Measurements from ENCODE around the gene TGIF2. TPM values are rescaled to one million over a fixed set of nuclear protein-coding genes. Genes with fewer than 3 reads are reported as not detected.
"Not testable (repeated sequence)": the region's sequence is repeated elsewhere in the genome, so short reads cannot be mapped to it uniquely, and the experiment has no call there.

TGIF2 gene
- total RNA-seq, 1 experiment from 2014 or later = 32.6 TPM

DNA sequence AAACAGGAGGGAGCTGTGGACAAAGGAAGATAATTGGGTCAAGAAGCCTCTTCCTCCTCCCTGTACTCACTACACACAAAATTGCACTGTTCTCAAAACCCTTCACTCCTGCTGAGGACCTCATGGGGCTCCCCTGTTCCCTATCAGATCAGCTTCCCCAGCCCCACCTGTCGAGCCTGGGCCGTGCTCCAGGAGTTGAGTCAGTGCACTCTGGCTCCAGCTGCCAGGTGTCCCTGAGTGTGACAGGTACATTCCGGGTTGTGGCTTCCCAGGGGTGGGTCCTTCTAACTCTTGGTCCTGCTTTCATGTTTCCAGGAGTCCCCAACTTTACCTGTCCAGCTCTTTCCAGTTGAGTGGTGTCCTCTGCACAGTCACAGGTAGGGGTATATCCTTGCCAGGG, 40.6 kb downstream of the TGIF2 start:
- no peak for DNase-seq (ENCODE audit: low spot score)

DNA sequence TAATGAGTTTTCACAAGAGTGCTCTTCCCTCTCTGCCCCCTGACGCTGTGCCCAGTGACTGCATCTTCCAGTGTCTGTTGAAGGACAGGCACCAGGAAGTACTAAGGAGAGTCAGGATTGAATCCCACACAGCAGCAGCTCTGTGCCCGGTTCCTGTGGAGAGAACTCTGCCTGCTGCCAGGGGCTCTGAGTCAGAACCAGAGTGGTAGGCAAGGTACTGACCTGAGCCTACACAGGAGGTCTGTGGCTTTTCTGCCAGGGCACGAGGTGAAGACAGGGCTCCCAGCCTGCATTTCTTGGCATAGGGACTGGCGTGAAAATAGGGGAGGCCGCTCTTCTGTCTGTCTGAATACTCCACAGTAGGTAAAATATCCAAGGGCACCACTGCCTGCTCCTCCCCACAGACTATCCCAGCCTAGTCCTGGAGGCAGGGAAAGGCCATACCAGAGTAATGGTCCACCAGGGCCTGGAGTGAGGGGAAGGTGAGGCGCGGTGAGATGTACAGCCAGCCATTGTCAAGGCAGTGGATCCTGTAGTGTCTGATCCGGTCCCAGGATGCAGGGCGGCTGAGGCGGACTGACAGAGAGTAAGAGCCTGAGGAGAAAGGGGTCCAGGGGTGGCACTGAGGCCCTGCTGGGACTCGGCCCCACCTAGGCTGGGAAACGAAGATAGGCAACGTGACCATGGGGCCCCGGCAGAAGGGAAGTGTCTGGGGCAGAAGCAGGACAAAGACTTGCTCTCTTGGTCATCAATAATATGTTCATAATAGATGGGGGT, 41.6 kb downstream of the TGIF2 start:
- DNase-seq (ENCODE audit: low spot score) = peak; percentile 32

DNA sequence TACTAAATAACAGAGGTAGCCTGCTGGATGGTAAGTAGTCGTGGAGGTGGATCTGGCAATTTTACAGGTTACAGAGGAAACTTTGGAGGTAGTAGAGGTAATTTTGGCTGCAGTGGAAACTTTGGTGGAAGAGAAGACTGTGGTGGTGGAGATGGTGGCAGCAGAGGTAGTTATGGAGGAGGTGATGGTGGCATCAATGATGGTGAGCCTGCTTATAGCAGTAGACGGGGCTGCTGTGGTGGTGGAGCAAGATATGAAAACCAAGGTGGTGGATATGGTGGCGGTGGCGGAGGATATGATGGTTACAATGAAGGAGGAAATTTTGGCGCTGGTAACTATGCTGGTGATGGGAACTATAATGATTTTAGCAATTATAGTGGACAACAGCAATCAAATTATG, 47.5 kb downstream of the TGIF2 start:
- DNase-seq (ENCODE audit: low spot score) = no peak

DNA sequence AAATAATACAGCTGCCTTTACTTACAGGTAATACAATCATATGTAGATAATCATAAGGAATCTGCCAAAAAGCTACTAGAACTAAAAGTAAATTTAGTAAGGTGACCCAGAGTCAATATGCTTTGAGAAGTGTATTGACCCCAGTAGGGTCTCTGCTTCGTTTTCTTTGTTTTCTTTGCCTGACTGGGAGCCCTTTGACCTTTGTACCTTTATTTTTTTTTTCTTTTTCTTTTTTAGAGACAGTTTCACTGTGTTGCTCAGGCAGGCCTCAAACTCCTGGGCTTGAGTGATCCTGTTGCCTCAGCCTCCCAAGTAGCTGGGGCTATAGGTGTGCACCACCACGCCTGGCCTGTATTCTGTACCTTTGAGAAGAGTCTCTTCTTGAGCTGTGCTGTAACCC, 50.0 kb downstream of the TGIF2 start:
- DNase-seq (ENCODE audit: low spot score) = no peak

DNA sequence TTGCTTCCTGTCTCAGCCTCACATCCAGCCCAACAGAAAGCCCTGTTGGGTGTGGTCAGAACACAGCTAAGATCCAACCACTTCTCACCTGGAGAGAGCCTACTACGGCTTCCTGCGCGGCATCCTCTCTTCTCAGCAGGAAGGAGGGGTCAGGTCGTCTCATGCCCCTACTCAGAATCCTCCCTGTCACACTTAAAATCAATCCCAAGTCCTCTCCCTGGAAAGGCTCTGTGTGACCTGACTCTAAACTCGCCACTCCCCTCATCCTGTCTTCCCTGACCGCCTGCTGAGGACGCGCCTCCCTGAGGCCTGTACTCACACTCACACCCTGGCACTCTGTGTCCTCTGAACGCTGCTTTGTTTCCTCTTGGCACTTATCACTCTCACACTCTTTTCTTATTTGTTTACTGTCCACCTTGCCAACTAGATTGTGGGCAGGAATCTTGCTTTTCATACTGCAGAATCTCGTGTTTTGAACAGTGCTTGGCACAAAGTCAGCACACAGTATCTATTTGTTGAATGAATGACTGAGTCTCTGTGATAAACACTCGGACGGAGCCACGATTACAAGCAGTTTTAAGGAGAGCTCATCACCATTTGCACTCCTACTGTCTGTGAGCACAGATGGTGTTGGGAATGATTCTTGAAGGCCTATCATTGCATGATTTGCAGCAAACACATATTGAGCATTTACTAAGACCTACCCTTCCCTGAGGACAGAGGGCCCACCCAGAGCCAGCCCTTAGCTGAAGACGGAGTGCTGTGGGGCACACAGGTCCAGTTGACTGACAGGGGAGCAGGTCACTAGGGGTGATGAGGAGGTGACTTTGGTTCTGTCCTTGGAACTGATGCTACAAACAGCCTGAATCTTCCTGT, 50.9 kb downstream of the TGIF2 start:
- no peak for DNase-seq (ENCODE audit: low spot score)

DNA sequence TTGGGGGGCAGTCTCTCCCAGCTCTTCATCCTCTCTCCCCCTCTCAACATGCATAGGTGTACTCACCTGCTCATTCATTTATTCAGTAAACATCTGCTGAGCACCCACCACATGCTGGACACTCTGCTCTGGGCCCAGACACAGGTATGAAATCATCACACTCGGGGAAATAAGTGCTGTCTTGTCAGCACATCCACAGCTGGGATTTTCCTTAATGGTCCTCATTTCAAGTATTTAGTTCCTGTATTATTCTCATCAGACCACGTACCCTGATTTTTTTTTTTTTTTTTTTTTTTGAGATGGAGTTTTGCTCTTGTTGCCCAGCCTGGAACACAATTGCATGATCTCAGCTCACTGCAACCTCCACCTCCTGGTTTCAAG, 51.5 kb downstream of the TGIF2 start:
- DNase-seq (ENCODE audit: low spot score) = no peak

DNA sequence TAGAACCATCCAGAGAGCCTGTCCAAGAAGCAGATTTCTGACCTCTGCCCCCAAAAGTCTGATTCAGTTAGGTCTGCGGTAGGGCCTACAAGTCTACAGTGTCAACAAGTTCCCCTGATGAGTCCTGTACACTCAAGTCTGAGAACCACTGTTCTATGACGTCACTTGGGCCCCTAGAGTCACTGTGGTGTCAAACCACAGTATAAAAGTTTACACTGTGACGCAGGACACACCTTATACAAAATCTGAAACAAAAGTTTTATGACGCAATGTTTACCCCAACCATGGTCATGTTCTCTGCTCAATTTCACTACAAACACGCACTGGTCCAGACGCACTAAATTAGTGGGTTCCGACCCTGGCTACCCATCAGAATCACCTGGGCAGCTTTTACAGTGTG, 54.7 kb downstream of the TGIF2 start:
- no peak for DNase-seq (ENCODE audit: low spot score)

DNA sequence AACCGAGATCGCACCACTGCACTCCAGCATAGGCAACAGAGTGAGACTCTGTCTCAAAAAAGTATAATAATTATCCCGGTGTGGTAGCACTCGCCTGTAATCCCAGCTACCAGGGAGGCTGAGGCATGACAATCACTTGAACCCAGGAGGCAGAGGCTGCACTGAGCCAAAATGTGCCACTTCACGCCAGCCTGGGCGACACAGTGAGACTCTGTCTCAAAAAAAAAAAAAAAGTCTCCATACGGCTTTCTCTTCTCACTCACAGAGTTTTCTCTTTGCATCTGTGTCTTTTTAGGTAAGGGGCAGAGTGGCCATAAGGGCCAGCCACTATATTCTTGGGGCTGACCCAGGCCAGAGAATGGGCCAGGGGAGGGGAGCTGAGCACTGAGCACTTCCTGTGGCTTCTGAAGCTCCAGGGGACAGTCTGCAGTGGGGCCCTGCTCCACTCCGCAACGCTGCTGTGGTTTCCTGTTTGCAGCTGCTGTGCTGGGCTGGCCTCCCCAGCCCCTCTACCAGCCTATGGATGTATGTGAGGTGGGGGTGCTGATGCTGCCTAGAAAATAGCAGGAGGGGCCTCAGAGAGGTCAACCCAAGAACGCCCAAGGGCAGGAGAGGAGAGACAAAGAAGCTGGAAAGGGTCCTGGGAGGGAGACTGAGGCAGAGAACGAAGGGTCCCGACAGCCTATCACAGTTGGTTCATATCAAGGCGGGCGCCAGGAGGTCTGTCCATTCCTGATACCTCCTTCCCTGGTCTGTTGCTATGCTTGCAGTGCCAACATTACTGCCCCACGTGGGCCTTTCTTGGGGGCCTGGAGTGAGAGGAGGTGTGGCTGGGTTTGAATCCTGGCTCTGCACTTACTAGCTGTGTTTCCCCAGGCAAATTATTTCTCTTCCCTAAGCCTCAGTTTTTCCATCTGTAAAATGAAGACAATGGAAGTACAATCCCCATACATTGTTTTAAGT, 56.6 kb downstream of the TGIF2 start:
- DNase-seq (ENCODE audit: low spot score) = no peak

DNA sequence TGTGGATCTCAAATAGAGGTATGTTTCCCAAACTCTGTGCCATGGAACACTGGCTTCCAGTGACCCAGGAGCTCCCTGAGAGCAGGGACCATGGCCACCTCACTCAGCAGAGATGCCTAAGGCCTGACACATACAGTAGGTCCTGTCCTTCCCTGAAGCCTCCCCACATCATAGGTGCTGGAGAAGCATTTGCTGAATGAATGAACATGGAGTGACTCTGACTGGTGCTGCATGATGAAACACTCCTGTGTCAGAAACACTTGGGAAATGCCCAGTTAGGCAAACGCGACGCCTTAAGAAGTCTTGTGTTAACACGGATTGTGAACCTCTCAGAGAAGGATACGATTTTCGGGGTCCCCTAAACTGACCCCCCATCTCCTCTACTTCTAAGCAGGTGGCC, 58.2 kb downstream of the TGIF2 start:
- no peak for DNase-seq (ENCODE audit: low spot score)

DNA sequence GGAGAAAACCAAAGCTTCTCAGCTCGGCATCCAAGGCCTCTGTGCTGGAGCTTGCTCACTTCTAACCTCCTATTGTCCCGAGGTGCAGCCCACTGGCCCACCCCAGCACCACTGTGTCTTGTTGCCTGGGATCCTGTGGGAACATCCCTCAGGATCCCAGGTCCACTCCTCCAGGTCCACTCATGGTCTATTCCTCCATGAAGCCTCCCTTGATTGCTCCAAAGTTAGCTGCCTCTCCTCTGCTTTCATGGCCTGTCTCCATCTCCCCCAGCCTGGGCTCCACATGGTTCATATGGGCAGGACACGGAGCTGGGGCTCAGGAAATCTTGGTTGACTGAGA, 58.7 kb downstream of the TGIF2 start:
- DNase-seq (ENCODE audit: low spot score) = no peak

DNA sequence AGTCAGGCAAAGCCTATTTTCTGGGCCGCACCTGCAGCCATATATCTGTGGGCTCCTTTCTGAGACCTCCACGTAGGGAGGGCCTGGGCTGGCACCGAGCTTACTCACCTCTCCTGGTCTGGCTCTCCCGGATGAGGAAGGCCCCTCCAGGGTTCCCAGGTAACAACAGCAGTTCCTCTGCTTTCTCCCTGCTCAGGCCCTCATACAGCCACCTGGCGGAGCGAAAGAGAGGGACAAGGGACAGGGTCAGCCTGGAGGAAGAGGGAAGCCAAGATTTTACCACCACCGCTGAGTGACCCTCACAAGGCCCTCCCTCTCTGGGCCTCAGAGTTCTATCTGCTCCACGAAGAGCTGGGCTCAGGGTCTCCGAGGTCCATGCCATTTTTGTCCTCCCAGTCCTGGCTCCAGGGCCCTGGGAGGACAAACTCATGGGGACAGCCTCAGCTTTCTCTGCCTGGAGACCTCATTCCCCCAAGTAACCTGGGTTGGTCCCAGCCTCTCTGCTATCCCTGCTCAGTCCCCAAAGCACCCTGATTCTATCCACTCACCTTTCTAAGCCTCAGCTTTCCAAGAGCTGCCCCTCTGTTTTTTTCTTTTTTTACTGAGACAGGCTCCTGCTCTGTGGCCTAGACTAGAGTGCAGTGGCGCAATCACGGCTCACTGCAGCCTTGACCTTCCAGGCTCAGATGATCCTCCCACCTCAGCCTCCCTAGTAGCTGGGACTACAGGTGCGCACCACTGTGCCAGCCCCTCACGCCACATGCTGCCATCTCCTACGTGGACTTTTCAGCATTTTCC, 59.3 kb downstream of the TGIF2 start:
- no peak for DNase-seq (ENCODE audit: low spot score)

DNA sequence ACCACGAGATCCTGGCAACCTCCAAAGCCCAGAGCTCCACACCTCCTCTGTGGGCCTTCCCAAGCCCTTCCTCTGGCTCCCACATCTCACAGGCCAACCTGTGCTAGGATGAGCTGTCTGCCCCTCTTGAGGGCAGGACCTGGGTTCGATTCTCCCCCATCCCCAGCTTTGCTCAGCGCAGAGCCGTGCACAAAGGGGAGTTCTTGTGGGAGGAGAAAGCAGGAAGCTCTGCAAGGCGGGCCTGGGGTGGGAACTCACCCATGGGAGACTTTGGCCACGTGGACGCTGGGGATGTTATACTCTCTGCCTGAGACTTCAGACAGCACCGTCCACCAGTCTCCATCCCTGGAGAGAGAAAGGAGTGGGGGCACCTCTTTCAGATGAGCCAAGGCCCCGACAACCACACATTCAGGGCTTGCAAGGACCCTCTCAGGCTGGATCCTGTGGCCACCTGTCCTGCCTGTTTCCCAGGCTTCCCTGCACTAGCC, 59.9 kb downstream of the TGIF2 start:
- no peak for DNase-seq (ENCODE audit: low spot score)

DNA sequence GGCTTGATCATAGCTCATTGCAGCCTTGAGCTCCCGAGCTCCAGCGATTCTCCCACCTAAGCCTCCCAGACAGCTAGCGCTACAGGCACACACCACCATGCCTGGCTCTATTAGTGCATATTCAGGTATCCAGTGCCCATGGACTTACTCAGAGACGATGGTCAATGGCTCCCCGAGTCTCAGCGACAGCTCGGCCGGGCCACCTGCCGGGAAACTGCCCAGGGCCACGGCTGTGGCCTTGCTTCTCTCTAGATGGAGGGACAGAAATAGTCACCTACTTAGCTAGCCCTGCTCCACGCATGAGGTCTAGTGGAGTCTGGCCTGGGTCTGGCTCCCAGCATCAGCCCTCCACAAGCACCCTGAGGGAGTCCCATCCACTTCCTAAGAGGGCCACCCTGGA, 60.9 kb downstream of the TGIF2 start:
- DNase-seq (ENCODE audit: low spot score) = no peak

DNA sequence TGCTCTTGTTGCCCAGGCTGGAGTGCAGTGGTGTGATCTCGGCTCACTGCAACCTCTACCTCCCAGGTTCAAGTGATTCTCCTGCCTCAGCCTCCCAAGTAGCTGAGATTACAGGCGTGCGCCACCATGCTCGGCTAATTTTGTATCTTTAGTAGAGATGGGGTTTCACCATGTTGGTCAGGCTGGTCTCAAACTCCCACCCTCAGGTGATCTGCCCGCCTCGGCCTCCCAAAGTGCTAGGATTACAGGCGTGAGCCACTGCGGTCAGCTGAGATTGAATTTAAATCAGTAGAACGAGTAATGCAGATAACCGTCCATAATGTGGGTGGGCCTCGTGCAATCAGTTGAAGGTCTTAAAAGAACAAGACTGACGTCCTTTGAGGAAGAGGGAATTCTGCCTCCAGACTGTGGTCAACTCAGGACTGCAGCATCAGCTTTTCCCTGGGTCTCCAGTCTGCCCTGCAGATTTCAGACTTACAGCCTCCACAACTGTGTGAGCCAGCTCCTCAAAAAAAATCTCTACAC, 65.5 kb downstream of the TGIF2 start:
- not testable (repeated sequence) for DNase-seq (ENCODE audit: low spot score)

DNA sequence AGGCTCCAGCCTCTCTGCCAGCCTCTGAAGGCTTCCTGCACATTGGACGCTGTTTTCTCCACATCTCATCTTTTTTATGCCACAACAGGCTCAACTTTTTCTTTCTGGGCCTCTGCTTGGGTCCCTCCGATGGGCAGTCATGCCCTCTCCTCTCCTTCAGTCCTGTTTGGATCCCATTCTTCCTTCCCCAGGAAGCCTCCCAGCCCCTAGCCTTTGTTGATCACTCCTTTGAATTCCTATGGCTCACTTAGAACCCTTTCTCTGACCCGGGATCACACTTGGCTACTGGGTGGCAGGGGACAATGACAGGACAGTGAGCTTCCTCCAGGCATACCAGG, 68.1 kb downstream of the TGIF2 start:
- no peak for DNase-seq (ENCODE audit: low spot score)

DNA sequence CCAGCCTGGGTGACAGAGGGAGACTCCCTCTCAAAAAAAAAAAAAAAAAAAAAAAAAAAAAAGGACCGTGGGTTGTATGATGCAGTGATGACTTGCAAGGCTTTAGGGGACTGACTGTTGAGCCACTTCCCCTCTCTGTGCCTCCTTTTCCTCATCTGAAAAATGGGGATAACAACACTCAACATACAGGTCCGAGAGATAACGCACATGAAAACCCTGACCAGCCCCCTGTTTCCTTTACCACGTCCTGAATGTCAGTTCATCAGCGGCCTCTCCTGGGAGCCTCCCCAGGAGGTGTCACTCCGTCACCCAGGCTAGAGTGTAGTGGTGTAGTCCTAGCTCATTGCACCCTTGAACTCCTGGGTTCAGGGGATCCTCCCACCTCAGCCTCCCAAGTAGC, 68.7 kb downstream of the TGIF2 start:
- no peak for DNase-seq (ENCODE audit: low spot score)

Other genes starting within 250 kb of the TGIF2 start
- gene MYL9, start 32.1 kb upstream of the TGIF2 start, total RNA-seq (2014; rRNA removed; shearing (Covaris generic)) = 9.4 and 9.8 TPM in 2 replicates
- 338 and 339 TPM in 2 replicates for gene RAB5IF, start 32.2 kb downstream of the TGIF2 start, total RNA-seq (2014; rRNA removed; shearing (Covaris generic))
- gene SLA2, start 72.6 kb downstream of the TGIF2 start, total RNA-seq (2014; rRNA removed; shearing (Covaris generic)) = 0.17 TPM in 1 of 2 replicates, not detected in the other
- gene NDRG3, start 172.5 kb downstream of the TGIF2 start, total RNA-seq (2014; rRNA removed; shearing (Covaris generic)) = 49.7 and 54.6 TPM in 2 replicates
- gene DSN1, start 200.2 kb downstream of the TGIF2 start, total RNA-seq (2014; rRNA removed; shearing (Covaris generic)) = 59.7 and 66.7 TPM in 2 replicates